Measurements from ENCODE around the gene ATP6V0E2. TPM values are rescaled to one million over a fixed set of nuclear protein-coding genes. Genes with fewer than 3 reads are reported as not detected.

ATP6V0E2 gene
- total RNA-seq, 1 experiment from 2014 or later: 50.1 TPM

DNA sequence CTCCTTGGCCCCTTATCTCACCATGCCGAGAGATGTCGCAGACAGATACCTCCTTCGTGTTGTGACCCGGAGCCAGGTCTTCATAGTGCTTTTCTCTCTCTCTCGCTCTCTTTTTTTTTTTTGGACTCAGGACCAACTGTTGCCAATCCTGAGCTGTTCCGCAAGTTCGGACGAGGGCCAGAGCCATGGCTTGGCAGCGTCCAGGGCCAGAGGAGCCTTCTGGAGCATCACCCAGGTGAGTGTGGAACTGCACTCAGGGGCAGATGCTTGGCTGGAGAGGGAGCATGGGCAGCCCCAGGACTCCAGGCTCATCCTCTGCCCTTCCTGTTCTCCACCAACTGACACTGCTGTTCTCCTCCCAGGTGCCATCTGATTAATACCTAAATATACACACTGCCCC lies 27.7 kb upstream of the ATP6V0E2 start:
- Histone ChIP-seq H3K4me1 (ENCODE audit: insufficient read depth, low read length, poor library complexity, severe bottlenecking) (no peaks in the 10 kb centered on the region), H3K9me3 (ENCODE audit: low read depth, low read length, poor library complexity, severe bottlenecking) (no peaks in the 10 kb centered on the region), H3K27me3 (replicated peaks; ENCODE audit: insufficient read depth, low read depth, low read length, poor library complexity) (no peaks in the 10 kb centered on the region), H3K36me3 (ENCODE audit: insufficient read depth, low read length, poor library complexity, severe bottlenecking) (no peaks in the 10 kb centered on the region), H3K4me3 (ENCODE audit: low read depth, low read length, poor library complexity, severe bottlenecking) (no peak overlapping the region), H3K27ac (ENCODE audit: low read depth, low read length, poor library complexity, severe bottlenecking) (no peak overlapping the region)
- no peak for DNase-seq (ENCODE audit: low spot score)
- POLR2A ChIA-PET (ENCODE audit: low non-redundant PET): no interaction called here
- CTCF ChIA-PET: no interaction called here
- BruUV-seq (replicated peaks): no TSS peak
- no peak for TF ChIP-seq EZH2 (IDR thresholded peaks at IDR 0.05; ENCODE audit: borderline replicate concordance, low read depth, low read length, poor library complexity, severe bottlenecking)
- TF ChIP-seq, protein P1, sequence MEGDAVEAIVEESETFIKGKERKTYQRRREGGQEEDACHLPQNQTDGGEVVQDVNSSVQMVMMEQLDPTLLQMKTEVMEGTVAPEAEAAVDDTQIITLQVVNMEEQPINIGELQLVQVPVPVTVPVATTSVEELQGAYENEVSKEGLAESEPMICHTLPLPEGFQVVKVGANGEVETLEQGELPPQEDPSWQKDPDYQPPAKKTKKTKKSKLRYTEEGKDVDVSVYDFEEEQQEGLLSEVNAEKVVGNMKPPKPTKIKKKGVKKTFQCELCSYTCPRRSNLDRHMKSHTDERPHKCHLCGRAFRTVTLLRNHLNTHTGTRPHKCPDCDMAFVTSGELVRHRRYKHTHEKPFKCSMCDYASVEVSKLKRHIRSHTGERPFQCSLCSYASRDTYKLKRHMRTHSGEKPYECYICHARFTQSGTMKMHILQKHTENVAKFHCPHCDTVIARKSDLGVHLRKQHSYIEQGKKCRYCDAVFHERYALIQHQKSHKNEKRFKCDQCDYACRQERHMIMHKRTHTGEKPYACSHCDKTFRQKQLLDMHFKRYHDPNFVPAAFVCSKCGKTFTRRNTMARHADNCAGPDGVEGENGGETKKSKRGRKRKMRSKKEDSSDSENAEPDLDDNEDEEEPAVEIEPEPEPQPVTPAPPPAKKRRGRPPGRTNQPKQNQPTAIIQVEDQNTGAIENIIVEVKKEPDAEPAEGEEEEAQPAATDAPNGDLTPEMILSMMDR (conservative IDR thresholded peaks at IDR 0.05; ENCODE audit: low read depth, low read length): no peak
- intact Hi-C loops (cut with micrococcal nuclease; ENCODE audit: unreplicated experiment): no loop called here

DNA sequence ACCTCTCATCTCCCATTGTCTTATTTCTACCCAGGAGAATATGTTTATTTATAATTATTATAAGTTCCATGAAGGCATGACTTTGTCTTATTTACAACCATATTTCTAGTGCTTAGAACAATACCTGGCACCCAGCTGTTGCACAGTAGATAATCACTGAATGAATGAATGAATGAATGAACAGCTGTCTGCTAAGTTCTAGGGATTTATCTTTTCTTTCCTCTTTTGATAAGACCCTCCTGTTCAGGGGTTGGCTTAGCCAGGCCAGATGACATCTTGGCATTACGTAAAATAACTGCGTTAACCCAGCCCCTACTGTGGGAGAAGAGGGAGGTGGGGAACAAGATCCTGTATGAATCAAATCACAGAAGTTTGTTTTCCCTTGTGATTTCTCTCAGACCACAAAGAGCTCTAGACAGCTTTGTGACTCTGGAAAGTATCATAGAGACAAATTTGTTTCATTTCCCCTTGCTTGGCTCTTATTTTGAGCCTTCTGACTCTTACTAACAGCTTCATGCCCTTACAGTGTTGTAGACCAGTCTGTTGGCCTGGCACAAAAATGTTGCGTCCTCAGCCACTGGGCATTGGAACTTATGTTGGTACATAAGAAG lies 27.2 kb upstream of the ATP6V0E2 start:
- no TSS peak for BruUV-seq (replicated peaks)

DNA sequence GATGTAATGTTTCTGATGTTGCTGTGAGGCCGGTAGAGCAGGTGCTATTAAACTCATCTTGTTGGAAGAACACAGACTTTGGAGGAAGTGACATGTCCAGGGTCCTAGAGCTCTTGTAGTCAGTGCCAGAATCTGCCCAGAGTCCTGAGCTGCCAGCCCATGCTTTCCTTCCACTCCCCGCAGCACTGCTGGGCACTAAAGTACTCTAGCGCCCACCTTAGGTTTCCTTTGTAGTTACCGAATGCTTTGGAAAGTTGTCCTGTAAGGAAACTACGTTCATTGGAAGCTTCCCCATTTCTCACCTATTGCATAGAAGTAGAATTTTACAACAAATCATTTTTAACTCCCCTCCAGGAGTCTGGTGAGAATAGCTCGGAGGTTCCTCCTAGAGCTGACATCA lies 24.6 kb upstream of the ATP6V0E2 start:
- no peaks in the 10 kb centered on the region for H3K27me3 ChIP-seq (replicated peaks; ENCODE audit: insufficient read depth, low read depth, low read length, poor library complexity)
- BruUV-seq (replicated peaks): no TSS peak
- POLR2A ChIA-PET (ENCODE audit: low non-redundant PET): no interaction called here
- no peaks in the 10 kb centered on the region for H3K36me3 ChIP-seq (ENCODE audit: insufficient read depth, low read length, poor library complexity, severe bottlenecking)
- H3K9me3 ChIP-seq (ENCODE audit: low read depth, low read length, poor library complexity, severe bottlenecking): no peaks in the 10 kb centered on the region
- no peak overlapping the region for H3K27ac ChIP-seq (ENCODE audit: low read depth, low read length, poor library complexity, severe bottlenecking)
- no peak overlapping the region for H3K4me3 ChIP-seq (ENCODE audit: low read depth, low read length, poor library complexity, severe bottlenecking)
- TF ChIP-seq EZH2 (IDR thresholded peaks at IDR 0.05; ENCODE audit: borderline replicate concordance, low read depth, low read length, poor library complexity, severe bottlenecking): no peak
- CTCF ChIA-PET: no interaction called here
- no peak for DNase-seq (ENCODE audit: low spot score)
- peaks cover 3% of the 10 kb centered on the region for H3K4me1 ChIP-seq (ENCODE audit: insufficient read depth, low read length, poor library complexity, severe bottlenecking)
- intact Hi-C loops (cut with micrococcal nuclease; ENCODE audit: unreplicated experiment): no loop called here

More for the DNA sequence above, 27.2 kb upstream of the ATP6V0E2 start:
- Histone ChIP-seq H3K27me3 (replicated peaks; ENCODE audit: insufficient read depth, low read depth, low read length, poor library complexity) (no peaks in the 10 kb centered on the region), H3K36me3 (ENCODE audit: insufficient read depth, low read length, poor library complexity, severe bottlenecking) (no peaks in the 10 kb centered on the region), H3K9me3 (ENCODE audit: low read depth, low read length, poor library complexity, severe bottlenecking) (no peaks in the 10 kb centered on the region), H3K4me1 (ENCODE audit: insufficient read depth, low read length, poor library complexity, severe bottlenecking) (no peaks in the 10 kb centered on the region), H3K27ac (ENCODE audit: low read depth, low read length, poor library complexity, severe bottlenecking) (no peak overlapping the region), H3K4me3 (ENCODE audit: low read depth, low read length, poor library complexity, severe bottlenecking) (no peak overlapping the region)
- intact Hi-C loops (cut with micrococcal nuclease; ENCODE audit: unreplicated experiment): no loop called here
- no peak for DNase-seq (ENCODE audit: low spot score)
- POLR2A ChIA-PET (ENCODE audit: low non-redundant PET): no interaction called here
- CTCF ChIA-PET: no interaction called here
- TF ChIP-seq, protein P1 (conservative IDR thresholded peaks at IDR 0.05; ENCODE audit: low read depth, low read length): no peak

DNA sequence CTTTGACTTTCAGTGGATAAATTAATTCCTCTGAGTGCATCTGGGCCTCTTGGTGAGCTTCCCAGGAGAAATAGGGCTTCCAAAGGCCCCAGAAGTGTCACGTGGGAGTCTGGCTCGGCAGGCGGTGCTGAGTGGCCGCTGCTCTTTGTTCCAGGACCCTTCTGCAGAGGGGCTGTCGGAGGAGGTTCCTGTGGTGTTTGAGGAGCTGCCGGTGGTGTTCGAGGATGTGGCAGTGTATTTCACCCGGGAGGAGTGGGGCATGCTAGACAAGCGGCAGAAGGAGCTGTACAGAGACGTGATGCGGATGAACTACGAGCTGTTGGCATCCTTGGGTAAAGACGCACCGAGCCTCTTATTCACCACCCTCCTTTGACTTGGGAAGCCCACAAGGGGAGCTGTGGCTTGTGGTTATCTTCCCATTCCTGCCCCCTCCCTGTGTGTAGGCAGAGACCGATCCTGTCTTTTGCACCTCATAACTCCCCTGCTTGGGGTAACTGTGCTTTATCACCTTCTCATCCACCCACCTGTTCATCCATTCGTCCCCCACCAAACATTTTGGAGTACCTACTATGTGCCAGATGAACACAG lies 23.7 kb upstream of the ATP6V0E2 start:
- Histone ChIP-seq H3K9me3 (ENCODE audit: low read depth, low read length, poor library complexity, severe bottlenecking) (no peaks in the 10 kb centered on the region), H3K4me3 (ENCODE audit: low read depth, low read length, poor library complexity, severe bottlenecking) (no peak overlapping the region), H3K27ac (ENCODE audit: low read depth, low read length, poor library complexity, severe bottlenecking) (no peak overlapping the region), H3K27me3 (replicated peaks; ENCODE audit: insufficient read depth, low read depth, low read length, poor library complexity) (no peaks in the 10 kb centered on the region), H3K4me1 (ENCODE audit: insufficient read depth, low read length, poor library complexity, severe bottlenecking) (peaks cover 13% of the 10 kb centered on the region), H3K36me3 (ENCODE audit: insufficient read depth, low read length, poor library complexity, severe bottlenecking) (no peaks in the 10 kb centered on the region)
- ChIA-PET POLR2A (ENCODE audit: low non-redundant PET) (no interaction called here), CTCF (no interaction called here)
- intact Hi-C loops (cut with micrococcal nuclease; ENCODE audit: unreplicated experiment): no loop called here
- no peak for DNase-seq (ENCODE audit: low spot score)
- BruUV-seq (replicated peaks): no TSS peak
- TF ChIP-seq EZH2 (IDR thresholded peaks at IDR 0.05; ENCODE audit: borderline replicate concordance, low read depth, low read length, poor library complexity, severe bottlenecking): no peak
- TF ChIP-seq, protein P1 (conservative IDR thresholded peaks at IDR 0.05; ENCODE audit: low read depth, low read length): no peak

Measured in A673 (cell line).